GM19099 (cell line): ENCODE measurements around the gene CACNB2.

ENCODE experiments used
- POLR2A ChIP-seq: IDR thresholded peaks from 3 replicates; pipeline ENCODE4 v1.6.1; 2011; ENCODE audit warnings: low read depth; ENCODE audit not compliant: insufficient read length; ENCODE audit errors: extremely low read depth

The CACNB2 gene

GRCh38 chr10:18238870-18239485, 98.8 kb downstream of the CACNB2 start:
- TF ChIP-seq POLR2A = no peak

GRCh38 chr10:18240185-18240882, 100.1 kb downstream of the CACNB2 start:
- TF ChIP-seq POLR2A = no peak

GRCh38 chr10:18246967-18247366, 106.7 kb downstream of the CACNB2 start:
- TF ChIP-seq POLR2A = no peak

GRCh38 chr10:18252086-18252485, 111.9 kb downstream of the CACNB2 start:
- TF ChIP-seq POLR2A = no peak

- TF ChIP-seq POLR2A = no peak
Observed at GRCh38 chr10:18254086-18254485, 113.9 kb downstream of the CACNB2 start.

GRCh38 chr10:18254692-18255091, 114.5 kb downstream of the CACNB2 start:
- TF ChIP-seq POLR2A = no peak

GRCh38 chr10:18260310-18260922, 120.2 kb downstream of the CACNB2 start:
- TF ChIP-seq POLR2A = no peak

- TF ChIP-seq POLR2A = no peak
Observed at GRCh38 chr10:18261063-18261610, 120.9 kb downstream of the CACNB2 start.

GRCh38 chr10:18261768-18262231, 121.6 kb downstream of the CACNB2 start:
- TF ChIP-seq POLR2A = no peak

- TF ChIP-seq POLR2A = no peak
Observed at GRCh38 chr10:18264466-18265050, 124.3 kb downstream of the CACNB2 start.

- no peak for TF ChIP-seq POLR2A
Observed at GRCh38 chr10:18268005-18268404, 127.8 kb downstream of the CACNB2 start.

- no peak for TF ChIP-seq POLR2A
Observed at GRCh38 chr10:18271491-18271890, 131.3 kb downstream of the CACNB2 start.

GRCh38 chr10:18273039-18273438, 132.8 kb downstream of the CACNB2 start:
- no peak for TF ChIP-seq POLR2A

GRCh38 chr10:18278181-18278580, 138.0 kb downstream of the CACNB2 start:
- no peak for TF ChIP-seq POLR2A

- TF ChIP-seq POLR2A = no peak
Observed at GRCh38 chr10:18279173-18279572, 138.9 kb downstream of the CACNB2 start.
